GM18507 (cell line): ENCODE results near the gene RNASE1.

Experiments used
- DNase-seq: peaks from one replicate; pipeline ENCODE4 v3.0.0; 2011; ENCODE audit warnings: low read depth; ENCODE audit not compliant: insufficient read length; ENCODE audit errors: extremely low spot score
- FAIRE-seq: peaks from 2 replicates; lab custom pipeline; 2011; peaks lifted over from hg19 to GRCh38; lab: Jason Lieb, UNC

Gene RNASE1

DNA sequence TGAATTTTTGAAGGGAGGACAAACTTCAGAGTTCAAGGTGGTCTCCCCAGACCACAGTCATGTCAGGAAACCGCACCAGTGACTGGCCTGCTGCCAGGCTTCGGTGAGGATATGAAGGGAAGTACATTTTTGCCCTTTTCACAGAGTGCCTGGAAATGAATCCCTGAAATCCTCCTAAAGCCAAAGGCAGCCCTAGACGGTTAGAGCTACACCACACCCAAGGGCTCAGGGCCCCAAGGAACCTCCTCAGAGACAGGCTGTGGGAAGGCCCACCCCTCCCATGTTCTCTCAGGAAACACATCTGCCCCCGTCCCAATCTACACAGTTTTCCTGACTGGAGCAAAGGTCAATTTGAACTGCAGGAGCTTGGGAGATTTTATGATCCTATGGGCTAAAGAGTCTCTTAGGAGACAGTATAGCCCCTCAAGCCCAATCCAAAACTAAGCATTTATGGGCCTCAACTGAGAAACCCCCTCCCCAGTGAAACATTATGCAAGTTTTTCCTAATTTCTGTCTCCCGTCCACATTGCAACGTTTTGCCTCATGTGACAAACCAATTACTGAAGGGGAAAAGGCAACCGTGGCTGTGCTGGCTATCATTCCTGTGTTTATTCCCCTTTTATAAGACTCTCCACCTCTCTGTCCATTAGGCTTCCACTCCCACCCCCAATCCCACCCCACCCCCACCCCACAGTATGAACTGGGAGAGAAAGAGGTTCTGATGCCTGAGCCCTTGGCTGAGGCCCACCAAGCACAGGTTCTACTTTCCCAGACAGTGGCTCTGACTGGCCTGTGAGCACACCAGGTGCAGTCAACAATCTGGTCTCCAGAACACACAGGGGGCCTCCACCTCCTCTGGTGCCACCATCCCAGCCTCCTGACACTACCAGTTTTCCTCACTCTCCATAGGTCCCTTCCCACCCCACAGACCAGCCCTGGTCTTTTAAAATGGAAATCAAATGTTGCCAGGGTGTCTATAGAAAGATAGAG lies 9.6 kb upstream of the RNASE1 start:
- DNase-seq (no peak), FAIRE-seq (no peak)

GRCh38 chr14:20809917-20810316 lies 7.3 kb upstream of the RNASE1 start:
- no peak for DNase-seq
- no peak for FAIRE-seq

- FAIRE-seq: no peak
Observed at GRCh38 chr14:20808162-20808483, 5.5 kb upstream of the RNASE1 start.

GRCh38 chr14:20807304-20808161 lies 4.9 kb upstream of the RNASE1 start:
- FAIRE-seq: no peak
- DNase-seq: no peak

More at GRCh38 chr14:20808162-20808483, 5.5 kb upstream of the RNASE1 start:
- DNase-seq: no peak

- DNase-seq: no peak
- no peak for FAIRE-seq
Observed at GRCh38 chr14:20805485-20805884, 2.8 kb upstream of the RNASE1 start.

GRCh38 chr14:20803223-20803622 lies 579 bp upstream of the RNASE1 start:
- no peak for FAIRE-seq
- no peak for DNase-seq

GRCh38 chr14:20801726-20802125 lies 918 bp downstream of the RNASE1 start:
- FAIRE-seq: no peak

DNA sequence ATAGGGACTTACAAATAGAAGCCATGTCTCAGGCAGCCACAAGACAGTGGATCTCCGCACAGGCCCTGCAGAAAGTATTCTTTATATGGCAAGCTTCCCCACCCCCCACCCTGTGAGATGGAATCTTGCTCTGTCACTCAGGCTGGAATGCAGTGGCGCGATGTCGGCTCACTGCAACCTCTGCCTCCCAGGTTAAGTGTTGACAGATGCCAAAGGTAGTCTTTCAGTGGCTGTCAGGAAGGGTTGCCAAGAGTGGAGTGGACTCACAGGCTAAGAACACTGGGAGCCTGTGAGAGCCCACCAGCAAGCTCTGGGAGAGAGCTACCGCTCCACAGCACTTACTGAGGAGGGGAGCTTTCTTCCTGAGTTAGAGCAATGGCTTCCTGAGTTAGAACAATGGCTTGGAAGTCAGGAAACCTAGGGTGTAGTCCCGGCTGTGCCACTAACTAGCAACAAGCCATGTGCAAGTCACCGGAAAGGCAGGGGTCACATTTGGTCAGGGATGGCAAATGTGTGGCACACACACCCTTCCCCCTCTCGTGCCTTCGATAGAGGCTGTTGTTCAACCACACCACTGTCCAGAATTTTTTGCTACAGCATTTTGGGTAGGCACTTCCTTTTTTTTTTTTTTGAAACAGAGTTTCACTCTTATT lies 2.6 kb downstream of the RNASE1 start:
- DNase-seq: no peak
- no peak for FAIRE-seq

More at GRCh38 chr14:20801726-20802125, 918 bp downstream of the RNASE1 start:
- DNase-seq: no peak

- FAIRE-seq (no peak), DNase-seq (no peak)
Observed at GRCh38 chr14:20799456-20799891, 3.2 kb downstream of the RNASE1 start.

GRCh38 chr14:20798932-20799331 lies 3.7 kb downstream of the RNASE1 start:
- no peak for FAIRE-seq

DNA sequence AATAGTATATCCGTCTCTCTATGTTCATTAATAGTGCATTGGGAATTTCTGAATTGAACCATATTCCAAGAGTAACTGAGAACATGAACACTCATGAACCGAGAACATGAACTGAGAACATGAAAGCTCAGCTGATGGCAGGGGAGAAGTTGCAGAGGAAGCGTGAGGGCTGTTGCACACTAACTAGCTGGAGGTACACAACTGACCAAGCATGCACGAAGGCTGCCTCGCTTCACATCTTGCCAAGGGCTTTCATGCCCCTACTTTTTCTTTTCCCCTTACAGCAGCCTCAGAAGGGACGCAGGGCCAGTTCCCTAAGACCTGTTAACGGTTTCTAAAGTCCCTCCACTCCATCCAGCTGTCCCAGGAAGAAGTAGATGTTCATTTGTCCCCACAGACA lies 4.3 kb downstream of the RNASE1 start:
- peak; percentile 51 for FAIRE-seq

More at GRCh38 chr14:20798932-20799331, 3.7 kb downstream of the RNASE1 start:
- no peak for DNase-seq

DNA sequence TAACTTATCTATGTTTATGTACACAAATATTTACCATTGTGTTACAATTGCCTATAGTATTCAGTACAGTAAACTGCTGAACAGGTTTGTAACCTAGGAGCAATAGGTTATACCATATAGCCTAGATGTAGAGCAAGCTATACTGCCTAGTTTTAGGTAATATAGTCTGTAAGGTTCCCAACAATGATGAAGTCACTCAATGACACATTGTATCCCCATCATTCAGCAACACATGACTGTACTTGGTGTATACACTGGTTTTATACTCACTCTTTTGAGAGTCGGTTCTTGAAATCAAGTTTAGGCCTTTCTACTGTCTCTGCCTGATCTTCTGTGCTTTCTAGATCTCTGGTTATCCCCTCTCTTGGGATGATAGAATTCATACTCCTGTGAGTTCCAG lies 5.5 kb downstream of the RNASE1 start:
- FAIRE-seq (no peak), DNase-seq (no peak)

More for the DNA sequence above, 4.3 kb downstream of the RNASE1 start:
- DNase-seq: no peak

DNA sequence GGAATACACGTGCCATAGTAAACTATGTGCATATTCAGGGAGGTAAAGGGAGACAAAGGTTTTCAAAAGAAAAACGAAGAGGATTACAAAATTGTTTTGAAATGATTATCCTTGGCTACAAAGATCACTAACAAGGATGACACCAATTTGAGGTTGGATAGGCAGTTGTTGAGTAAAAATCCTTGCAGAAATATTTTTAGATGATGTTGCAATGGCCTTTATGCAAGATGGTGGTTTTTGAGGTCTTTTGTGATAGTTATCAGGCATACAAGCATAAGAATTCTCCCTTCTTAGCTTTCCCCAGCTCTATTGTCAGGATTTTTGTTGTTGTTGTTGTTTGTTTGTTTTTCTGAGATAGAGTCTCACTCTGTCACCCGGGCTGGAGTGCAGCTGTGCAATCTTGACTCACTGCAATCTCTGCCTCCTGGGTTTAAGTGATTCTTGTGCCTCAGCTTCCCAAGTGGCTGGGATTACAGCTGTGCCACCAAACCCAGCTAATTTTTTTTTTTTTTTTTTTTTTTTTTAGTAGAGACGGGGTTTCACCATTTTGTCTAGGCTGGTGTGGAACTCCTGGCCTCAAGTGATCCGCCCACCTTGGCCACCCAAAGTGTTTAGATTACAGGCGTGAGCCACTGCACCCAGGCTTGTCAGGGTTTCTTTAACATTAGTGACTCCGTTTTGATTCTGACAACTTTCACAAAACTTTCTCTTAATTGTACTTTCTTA lies 7.8 kb downstream of the RNASE1 start:
- no peak for FAIRE-seq

GRCh38 chr14:20792556-20792955 lies 10.1 kb downstream of the RNASE1 start:
- FAIRE-seq: no peak
- DNase-seq: no peak

More for the DNA sequence above, 7.8 kb downstream of the RNASE1 start:
- no peak for DNase-seq

GRCh38 chr14:20791597-20791996 lies 11.0 kb downstream of the RNASE1 start:
- peak; percentile 42 for FAIRE-seq
- no peak for DNase-seq

DNA sequence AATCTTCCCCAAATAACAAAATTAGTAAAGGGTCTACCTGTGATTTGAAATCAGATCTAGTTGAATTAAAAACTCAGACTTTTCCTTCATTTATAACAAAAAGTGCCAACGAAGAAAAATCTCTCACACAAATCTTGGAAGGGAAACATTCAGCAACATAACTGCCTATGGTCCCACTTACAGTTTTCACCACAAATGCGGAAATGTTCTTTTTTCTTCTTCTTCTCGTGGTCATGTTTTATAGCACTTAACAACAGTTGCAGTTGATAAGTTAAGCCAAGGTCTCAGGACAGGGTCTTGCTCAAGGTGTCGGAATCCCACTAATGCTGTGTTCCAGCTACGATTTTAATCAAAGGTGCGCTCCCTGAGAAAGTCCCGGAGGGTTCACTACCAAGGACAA lies 11.5 kb downstream of the RNASE1 start:
- DNase-seq (no peak), FAIRE-seq (no peak)

DNA sequence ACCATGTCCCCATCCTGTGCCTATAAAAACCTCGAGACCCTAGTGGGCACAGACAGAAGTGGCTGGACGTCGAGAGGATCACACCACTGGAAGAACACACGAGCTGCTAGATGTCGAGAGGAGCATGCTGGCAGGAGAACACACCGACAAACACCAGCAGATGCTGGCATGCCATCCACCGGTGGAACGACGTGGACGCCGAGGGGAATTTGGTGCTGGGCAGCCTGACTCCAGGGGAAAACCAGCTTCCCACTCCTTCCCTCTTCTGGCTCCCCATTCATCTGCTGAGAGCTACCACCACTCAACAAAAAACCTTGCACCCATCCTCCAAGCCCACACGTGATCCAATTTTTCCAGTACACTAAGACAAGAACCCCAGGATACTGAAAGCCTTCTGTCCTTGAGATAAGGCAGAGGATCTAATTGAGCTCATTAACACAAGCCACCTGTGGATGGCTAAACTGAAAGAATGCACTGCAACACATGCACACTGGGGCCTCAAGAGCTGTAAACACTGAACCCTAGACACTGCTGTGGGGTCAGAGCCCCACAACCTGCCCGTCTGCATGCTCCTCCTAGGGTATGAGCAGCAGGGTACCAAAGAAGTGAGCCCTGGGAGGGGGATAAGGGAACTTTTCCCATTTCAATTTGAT lies 12.1 kb downstream of the RNASE1 start:
- DNase-seq (no peak), FAIRE-seq (no peak)

GRCh38 chr14:20789230-20789813 lies 13.3 kb downstream of the RNASE1 start:
- FAIRE-seq (no peak), DNase-seq (no peak)
